ENCODE measurements around the gene TIGIT.

Gene TIGIT

DNA sequence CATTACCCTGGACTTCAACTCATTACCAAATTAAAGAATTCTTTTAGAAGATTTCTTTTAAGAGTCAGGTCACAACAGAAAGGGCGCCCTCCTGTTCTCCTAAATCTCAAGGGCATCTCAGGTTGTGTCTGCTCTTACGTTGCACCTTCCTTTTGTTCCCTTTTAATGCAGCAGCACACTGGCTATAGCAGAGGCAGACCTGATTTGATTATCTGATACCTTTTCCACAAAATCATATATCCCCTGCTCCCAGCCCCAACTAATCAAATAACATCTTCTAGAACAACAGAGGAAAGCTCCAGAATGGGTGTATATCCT, 40.1 kb downstream of the TIGIT start:
- TF ChIP-seq CTCF (IDR thresholded peaks at IDR 0.05; ENCODE audit: low read depth, low read length): no peak
- no peak overlapping the region for H3K4me3 ChIP-seq (ENCODE audit: low read depth, low read length)

DNA sequence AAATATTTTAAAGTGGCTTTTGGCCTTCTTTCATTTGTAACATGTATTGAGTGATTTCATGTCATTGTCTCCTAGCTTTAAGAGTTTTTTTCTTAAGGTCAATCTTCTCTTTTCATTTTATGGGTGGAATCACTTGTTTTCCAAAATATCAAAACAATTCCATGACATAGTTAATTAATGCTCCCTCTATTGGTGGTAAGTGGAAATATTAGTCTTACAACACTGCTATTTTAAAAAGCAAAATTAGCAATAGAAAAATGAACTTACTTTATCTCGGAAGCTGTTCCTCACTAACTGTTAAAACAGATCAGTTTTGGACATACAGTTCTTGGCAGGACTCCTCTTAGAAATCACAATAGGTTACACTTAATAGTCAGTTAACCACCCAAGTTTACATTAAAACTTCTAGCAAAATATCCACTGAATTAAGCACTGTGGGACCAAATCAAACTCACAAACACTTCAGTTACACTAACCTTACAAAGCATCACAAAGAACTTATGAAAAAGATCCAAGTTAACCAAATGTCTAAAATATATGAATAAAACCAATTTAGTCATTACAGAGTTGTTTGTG, 42.4 kb downstream of the TIGIT start:
- H3K4me3 ChIP-seq (ENCODE audit: low read depth, low read length): no peak overlapping the region
- no peak; the same call in 1 of the 2 replicates for TF ChIP-seq CTCF (IDR thresholded peaks at IDR 0.05; ENCODE audit: low read depth, low read length)

DNA sequence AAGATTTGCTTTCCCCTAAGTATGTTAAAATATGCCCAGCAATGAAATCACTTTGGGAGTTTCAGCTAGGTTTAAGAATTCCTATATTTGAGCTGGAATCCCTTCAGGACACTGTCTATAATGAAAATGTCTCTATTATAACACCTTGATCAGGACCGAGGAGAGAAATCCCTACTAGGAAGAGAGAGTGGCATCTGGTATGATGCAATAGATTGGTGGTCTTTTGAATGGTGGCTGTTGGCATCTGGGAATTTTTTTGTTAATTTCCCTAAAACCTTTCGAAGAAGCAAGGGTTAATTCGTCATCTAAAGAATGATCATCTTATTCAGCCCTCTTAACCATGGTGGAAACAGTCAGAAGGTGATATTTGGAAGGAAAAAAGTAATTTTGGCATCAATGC, 43.0 kb downstream of the TIGIT start:
- no peak overlapping the region for H3K4me3 ChIP-seq (ENCODE audit: low read depth, low read length)
- TF ChIP-seq CTCF (IDR thresholded peaks at IDR 0.05; ENCODE audit: low read depth, low read length): no peak

DNA sequence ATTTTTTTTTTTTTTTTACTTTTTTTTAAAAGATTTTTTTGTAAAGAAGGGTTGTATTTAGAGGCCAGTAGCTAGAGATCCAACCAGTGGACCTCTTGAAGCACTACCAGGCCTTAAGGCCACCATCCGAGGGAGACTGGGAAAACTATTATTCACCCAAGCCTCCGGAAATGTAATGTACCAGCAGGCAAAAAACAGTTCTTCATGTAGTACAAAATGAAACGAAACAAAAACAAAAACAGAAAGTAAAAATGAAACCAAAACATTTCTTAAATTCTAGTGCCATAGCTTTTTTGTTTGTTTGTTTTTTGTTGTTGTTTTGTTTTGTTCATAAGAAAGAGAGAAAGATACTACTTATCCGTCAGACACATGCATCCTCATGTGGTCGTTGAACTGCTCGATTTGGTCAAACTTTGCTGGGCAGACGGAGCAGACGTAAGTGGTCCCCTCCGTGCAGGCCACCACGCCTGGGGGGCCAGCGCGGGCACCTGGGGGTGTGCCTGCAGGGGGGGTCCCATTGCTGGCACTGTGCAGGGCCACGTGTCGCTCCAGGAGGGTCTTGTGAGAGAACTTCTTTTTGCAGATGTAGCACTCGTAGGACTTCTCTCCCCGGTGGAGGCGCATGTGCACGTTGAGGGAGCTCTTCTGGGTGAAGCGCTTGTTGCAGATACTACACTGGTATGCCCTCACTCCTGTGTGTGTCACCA, 45.0 kb downstream of the TIGIT start:
- no peak for TF ChIP-seq CTCF (IDR thresholded peaks at IDR 0.05; ENCODE audit: low read depth, low read length)
- H3K4me3 ChIP-seq (ENCODE audit: low read depth, low read length): no peak overlapping the region

GRCh38 chr3:114344492-114344891, 50.7 kb downstream of the TIGIT start:
- no peak overlapping the region for H3K4me3 ChIP-seq (ENCODE audit: low read depth, low read length)
- TF ChIP-seq CTCF (IDR thresholded peaks at IDR 0.05; ENCODE audit: low read depth, low read length): no peak

- TF ChIP-seq CTCF (IDR thresholded peaks at IDR 0.05; ENCODE audit: low read depth, low read length): no peak
Observed at GRCh38 chr3:114350271-114350670, 56.4 kb downstream of the TIGIT start.

DNA sequence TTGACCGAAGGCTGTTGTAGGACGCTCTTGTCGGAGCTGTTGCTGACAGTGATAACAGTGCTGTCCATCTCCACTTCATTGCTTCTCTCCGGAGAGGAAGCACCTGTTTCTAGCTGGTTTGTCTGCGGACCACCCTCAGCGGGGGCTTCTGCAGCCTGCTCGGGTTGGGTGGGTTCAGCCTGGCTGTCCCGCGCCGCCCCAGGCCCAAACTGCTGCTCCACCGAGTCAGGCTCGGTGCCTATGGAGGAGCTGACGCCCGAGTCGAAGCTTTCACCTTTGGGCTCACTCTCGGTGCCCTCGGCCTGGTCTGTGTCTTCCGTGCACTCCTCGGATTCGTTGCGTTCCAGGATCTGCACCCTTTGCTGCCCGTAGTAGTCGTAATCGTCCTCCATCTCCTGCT, 56.9 kb downstream of the TIGIT start:
- H3K4me3 ChIP-seq (ENCODE audit: low read depth, low read length): no peak overlapping the region
- no peak for TF ChIP-seq CTCF (IDR thresholded peaks at IDR 0.05; ENCODE audit: low read depth, low read length)

More at GRCh38 chr3:114350271-114350670, 56.4 kb downstream of the TIGIT start:
- no peak overlapping the region for H3K4me3 ChIP-seq (ENCODE audit: low read depth, low read length)

Data from WI38 (cell line).